ENCODE measurements around the gene ANO2.

- TF ChIP-seq CTCF (IDR thresholded peaks at IDR 0.05; ENCODE audit: low read depth, low read length, poor library complexity, severe bottlenecking) (no peak), EZH2phosphoT487 (IDR thresholded peaks at IDR 0.05; ENCODE audit: borderline replicate concordance, low read length) (no peak)
These were observed 379.0 kb downstream of the ANO2 start for GRCh38 chr12:5565933-5566599.

Measured in DOHH2 (cell line).